GM18909 (cell line): ENCODE measurements around the gene ARHGAP4.

Source experiments
- ATAC-seq: cut with Tn5 transposase; IDR thresholded peaks from one replicate; pipeline ENCODE4 v1.9.1; 2021; ENCODE audit warnings: mild to moderate bottlenecking; ENCODE audit not compliant: unreplicated experiment, poor library complexity

ARHGAP4 gene

DNA sequence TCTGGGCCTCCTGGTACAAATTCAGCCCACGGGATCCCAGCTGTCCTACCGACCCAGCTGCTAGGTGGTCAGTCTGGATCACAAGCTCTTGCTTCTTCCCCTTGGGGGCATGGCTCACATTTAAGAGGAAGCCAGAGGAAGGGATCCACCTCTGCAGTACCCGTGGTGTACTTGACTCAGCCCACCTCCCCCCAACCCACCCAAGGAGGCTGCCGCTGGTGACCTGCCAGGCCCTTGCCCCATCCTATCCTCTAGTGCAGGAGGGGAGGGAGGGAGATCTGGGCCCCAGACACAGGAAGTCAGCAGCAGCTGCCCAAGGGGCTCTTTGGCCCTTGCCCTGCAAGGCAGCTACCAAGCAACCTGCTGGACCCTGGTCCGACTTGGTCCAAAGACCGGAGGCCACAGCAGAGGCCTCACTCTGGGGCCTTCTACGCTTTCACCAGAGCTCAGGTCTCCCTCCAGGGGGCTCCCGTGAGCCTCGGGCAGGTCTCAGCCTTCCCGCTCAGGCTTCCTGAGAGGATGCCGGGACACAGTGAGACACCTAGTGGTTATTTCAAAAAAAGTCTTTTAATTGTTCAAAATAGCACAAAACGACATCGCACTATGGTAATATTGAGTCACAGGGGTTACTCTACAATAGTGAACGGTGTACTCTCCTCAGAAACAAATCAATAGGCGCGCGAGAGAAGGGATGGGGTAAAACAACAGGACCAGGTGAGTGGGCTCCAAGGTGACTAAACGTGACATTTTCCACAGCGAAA lies 21.1 kb upstream of the ARHGAP4 start:
- ATAC-seq: peak; percentile 79

DNA sequence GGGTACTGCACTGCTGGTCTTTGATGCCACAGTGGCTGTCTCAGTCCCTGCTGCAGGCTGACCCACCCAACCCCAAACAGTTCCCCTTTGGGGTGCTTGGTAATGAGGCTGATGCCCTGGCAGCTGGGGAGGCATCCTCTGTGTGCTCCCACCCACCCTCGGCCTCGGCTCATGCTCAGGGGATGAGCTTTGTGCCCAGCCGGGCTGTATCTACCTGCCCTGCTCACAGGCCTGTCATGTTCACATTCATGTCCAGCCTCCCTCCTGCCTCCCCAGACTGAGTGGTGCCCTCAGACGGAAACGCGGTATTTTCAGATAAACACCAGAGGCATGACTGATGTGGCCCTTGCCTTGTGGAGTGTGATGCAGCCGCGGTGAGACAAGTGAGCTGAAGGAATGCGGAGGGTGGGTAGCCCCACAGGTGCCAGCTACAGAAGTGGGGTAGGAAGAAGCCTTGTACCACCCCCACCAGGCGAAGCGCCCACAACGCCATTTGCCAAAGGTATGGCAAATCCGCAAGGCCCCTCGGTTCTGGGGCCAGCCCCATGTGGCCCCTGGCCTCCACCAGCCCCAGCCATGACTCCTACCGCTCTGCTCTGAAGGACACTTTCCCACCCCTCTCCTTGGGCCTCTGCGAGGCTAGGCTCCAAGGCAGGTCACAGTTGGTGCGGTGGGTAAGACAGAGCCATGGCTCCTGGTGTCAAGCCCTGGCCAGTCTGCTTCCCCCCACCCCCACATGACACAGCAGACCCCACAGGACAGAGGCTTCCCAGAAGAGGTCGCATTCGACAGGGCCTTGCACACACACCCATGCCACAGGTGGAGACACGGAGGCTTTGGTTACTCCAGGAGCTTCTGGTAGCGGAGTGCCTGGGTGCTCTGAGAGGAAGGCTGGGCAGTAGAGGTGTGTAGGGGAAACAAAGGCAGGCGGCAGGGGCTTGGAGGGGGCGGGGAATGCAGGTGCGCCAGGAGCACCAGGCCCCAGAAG lies 20.2 kb upstream of the ARHGAP4 start:
- ATAC-seq: no peak

DNA sequence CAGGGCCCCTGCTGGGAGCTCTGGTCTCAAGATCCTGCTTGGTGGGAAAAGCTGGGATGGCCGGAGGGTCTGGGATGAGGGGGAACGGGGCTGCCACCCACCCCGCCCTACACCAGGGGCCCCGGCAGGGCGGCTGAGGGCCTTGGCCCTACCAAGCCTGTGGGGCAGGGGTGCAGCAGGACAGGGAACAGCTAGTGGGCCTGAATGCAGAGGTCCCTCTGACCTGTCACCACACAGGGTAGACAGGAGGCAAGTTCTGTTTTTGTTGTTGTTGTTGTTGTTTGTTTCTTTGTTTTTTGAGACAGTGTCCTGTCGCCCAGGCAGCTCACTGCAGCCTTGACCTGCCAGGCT lies 18.7 kb upstream of the ARHGAP4 start:
- ATAC-seq: no peak

DNA sequence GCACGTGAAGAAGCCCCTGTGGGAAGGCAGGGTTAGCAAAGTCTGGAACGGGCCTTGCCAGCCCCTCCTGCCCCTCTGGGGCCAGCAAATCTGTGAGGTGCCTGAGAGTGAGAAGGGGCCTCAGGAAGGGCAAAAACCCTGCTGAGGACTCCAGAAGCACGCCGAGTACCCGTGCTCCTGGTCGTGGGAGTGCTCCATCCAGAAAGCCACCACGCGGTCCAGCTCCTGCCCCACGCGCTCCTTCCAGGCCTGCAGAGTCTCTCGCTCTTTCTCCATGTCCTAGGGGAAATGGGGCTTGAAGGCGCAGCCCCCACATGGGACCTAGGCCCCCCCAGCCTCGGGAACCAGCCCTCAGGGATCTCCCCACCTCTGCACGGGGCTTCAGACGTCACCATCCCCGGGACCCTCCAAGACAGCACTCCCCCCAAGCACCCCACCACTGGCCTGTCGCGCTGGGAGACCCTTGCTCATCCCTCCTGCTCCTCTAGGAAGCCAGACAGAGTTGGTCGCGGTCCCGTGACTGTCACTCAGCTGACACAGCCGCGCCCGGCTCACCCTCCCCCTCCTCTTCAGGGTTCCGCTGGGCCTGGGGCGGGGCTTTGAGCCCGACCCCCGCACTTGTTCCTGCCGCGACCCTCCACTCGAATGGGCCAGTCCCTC lies 18.2 kb upstream of the ARHGAP4 start, which contains the start of gene RENBP:
Gene RENBP, minus strand, starts transcription at position 504 of the 660 bp plus-strand sequence. Its CDS starts 33 bp downstream, at position 471.
- ATAC-seq: no peak

DNA sequence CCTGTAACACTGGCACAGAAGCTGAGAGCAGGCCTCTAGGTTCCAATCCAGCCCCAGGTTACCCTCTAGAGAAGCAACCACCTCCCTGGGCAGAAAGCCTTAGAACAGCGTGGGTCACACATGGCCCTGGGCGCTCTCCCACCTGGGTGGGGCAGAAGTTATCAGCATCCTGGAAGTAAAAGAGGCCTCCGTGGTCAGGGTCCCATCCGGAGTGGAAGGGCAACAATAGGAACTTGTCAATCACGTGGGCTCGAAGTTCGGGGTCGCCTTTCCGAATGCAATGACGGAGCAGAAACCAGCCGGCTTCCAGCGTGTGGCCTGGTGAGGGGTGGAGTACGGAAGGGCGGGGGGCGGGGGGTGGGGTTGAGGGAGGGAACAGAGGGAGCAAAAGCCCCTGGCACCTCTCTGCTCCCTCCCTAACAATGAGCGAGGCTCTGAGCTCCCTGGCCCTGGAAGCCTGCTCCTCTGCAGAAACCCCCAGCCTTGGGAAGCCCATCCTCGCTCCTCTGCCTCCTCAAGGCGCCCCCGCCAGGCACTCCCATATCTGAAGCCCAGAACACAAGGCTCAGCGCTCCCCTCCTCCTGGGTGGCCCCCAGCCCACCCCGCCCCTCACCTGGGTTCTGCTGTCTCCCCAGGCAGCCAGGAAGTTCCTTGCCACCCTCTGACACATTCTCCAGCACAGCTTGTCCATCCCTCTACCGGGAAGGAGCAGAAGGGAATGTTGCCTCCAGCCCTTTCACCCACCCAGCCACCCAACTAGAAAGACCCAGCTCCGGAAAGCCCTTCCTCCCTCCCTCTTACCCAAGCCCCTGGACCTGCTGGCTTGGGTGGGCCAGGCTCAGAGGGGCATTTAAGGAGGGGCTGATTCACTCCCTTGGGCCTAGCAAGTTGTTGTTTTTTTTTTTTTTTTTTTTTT lies 15.5 kb upstream of the ARHGAP4 start:
- ATAC-seq: no peak

DNA sequence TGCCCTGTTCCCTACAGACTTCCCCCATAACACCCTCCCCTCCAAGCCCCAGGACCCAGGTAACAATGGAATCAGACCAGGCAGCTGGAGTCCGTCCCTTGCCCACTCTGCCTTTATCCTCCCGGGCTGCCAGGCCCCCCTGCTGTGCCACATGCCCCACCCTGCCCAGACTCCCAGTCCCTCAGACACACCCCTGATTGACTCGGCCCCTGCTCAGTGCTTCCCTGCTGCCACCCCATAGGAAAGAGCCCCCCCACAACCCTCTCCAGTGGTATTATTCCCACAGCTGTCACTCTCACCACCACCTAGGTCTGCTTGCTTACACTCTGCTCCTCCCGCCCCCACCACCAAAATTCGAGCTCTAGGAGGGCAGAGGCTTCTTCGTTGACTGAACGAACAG lies 13.5 kb upstream of the ARHGAP4 start:
- ATAC-seq: no peak

DNA sequence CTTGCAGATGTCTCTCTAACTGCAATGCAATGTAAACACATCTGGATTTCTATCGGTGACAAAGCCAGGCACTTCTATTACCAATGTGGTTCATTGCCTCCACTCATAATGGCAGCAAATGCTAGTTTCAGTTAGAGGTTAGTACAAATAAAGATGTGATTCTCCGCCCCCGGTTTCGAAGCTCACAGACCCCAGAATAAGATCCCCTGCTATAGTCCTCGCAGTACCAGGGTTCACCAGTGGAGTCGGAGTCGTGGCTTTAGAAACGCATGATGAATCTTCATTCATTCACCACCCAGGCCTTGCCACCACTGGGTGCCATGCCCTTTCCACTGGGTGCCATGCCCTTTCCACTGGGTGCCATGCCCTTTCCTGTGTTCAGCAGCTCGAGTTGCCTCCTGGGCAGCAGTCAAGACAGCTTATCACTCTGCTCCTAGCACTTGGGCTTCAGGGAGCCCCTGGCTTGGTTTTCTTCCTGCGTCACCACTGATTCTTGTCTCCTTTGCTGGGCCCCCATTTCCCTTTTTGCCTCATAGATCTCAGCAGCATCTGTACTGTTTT lies 12.2 kb upstream of the ARHGAP4 start:
- ATAC-seq: no peak

DNA sequence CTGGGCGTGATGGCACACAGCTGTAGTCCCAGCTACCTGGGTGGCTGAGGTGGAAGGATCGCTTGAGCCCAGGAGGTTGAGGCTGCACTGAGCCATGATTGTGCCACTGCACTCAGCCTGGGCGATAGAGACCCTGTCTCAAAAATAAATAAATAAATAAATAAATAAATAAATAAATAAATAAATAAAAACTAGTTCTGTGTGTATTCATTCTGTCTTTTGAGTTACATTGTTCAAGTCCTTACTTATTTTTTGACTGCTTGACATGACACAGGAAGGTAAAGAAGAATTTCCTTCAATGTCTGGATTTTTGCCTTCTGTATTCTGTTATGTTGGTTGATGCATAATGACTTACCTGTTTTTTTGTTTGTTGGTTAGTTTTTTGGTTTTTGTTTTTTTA lies 11.0 kb upstream of the ARHGAP4 start:
- ATAC-seq: no peak

DNA sequence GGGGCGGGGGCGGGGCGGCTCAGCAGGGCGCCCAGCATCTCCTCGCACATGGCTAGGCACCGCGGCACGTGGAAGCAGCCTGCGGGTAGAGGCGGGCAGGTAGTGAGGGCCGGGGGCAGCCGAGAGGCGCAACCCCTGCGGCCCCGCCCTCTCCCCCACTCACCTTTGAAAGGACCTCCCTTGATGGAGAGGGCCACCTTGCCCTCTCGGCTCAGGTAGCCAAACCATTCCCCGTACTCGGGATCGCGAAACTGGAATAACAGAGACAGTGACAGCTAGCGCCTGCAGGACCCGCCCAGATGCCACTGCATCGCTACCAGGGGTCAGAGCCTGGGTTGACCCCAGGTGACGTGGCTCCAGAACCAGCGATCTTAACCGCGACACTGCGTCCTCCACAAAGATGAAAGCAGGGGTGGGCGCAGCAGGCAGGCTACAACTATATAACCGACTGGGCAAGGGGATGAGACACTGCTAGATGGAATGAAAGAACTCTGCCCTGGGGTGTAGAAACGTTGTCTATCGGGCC lies 9.3 kb upstream of the ARHGAP4 start:
- ATAC-seq: no peak

DNA sequence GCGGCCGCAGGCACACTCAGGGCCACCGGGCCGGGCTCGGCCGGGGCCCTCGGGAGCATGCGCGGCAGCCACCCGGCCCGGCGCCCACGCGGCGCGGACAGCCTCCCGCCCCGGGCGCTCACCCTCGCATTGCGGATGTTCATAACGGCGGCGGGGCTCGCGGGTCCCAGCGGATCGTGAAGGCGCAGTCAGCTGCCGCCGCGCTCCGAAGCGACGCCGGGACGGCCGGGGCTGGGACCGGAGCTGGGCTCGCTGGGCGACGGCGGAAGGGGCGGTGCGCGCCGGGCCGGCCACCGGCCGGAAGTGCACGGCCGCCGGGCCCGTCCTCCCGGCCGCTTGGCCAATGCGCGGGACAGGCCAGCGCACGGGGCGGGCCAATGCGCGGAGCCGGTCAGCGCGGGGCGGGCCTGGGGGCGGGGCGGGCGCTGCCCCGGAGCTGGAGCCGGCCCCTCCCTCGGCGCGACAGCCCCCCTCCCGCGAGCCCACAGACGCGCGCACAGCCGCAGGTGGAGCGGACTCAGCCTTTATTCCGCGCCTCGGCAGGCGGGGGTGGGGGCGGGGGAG lies 8.8 kb upstream of the ARHGAP4 start, which contains the start of gene NAA10:
Gene NAA10, minus strand, starts transcription at position 276 of the 564 bp plus-strand sequence. Its CDS starts 133 bp downstream, at position 143.
- ATAC-seq: peak; percentile 81

DNA sequence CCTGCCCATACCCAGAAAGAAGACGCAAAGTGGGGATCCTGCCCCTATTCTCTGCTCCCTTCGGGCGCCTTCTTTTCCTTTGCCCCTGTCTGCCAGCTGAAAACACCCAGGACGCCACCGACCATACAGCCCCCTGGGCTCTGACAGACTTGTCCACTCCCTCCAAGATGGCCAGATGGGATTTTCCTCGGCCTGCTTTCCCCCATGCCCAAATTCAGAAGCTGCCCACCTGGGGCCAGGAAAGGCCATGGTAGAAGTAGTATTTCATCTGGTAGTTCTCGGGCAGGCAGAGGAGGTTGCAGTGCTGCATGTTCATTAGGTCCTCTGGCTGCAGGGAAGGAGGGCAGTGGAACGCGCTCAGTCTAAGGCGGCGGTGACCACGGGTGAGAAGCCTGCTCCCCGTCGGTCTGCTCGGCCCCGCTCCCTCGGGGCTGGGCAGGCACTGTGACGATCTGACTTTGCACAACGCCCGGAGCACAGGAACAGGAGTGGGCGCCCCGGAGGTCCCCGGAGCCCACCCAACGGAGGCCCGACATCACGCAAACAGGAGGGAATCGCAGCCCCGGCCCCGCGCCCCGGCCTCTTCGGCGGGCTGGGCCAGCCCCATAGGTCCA lies 8.2 kb upstream of the ARHGAP4 start:
- ATAC-seq: no peak

DNA sequence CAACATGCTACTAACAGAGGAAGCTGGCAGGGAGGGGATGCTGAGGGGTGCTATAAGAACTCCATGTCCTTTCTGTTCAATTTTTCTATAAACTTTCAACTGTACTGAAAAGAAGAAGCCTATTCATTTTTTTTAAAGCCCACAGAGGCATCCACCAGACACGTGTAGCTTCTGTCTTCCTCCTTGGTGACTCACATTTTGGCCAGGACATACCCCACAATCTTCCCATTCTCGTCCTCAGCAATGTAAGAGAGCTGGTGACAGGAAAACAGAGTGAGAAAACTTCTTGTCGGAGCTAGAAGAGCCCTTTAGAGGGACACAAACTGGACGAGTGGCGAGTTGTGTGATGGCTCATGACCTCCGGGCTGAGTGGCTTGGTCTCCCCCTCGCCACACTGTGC lies 7.7 kb upstream of the ARHGAP4 start:
- no peak for ATAC-seq

DNA sequence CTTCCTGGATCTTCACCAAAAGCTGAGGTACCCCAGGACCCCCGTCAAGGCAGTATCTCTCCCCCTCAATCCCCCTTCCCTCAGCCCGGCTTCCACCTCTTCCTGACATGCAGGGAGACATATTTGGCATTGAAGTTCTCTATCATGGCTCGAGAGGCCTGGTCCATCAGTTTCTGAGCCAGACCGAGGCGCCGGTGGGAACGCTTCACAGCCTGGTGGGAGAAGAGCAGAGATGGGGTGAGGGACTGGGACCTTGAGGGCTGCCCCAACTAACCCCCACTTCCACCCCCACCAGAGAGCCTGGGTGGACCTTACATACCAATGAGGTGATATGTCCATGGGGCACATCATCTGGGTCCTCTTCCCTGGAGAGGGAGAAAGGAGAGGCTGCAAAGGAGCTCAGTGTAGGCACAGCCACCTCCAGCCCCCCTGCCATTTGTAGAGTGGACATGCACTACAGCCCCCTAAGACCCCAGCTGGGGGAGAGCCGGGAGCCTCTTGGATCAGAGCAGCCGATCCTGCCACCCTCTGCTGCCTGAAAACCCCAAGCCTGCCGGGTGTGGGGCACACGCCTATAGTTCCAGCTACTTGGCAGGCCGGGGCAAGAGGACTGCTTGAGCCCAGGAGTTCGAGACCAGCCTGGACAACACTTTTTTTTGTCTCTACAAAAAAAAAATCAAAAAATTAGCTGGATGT lies 6.3 kb upstream of the ARHGAP4 start:
- no peak for ATAC-seq

DNA sequence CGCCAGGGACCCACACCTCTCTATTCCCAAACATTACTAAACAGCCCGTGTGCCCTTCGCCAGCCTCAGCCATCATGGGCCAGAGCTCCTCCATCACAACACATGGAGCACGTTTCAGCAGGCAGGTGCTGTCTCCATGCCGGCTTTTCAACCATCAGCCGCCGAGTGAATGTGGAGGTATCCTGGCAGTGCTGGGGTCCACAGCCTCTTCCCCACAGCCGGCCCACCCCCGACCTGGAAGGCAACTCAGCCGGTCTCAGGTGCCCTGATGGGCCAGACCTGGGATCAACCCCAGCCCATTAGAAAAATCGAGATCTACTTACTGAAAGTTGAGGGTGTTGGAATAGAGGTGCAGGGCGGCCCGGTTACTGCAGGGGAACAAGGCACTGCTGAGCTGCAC lies 5.7 kb upstream of the ARHGAP4 start:
- ATAC-seq: no peak

DNA sequence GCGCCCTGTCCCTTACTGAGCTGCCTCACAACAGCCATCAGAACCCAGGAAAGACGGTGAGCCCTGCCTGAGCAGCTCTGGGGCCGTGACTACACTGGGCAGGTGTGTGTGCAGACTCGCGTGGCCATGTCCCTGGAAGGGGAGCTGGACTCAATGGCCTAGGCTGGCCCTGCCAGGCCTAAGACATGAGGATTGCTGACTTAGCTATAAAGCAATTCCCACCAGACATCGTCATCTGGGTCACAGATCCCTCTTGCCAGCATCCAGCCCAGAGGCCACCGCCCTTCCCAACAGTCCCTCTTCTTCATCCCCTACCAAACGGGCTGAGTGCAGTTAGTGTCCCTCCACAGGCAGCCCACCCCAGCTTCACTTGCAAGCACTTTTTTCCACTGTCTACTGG lies 5.1 kb upstream of the ARHGAP4 start:
- ATAC-seq: no peak

DNA sequence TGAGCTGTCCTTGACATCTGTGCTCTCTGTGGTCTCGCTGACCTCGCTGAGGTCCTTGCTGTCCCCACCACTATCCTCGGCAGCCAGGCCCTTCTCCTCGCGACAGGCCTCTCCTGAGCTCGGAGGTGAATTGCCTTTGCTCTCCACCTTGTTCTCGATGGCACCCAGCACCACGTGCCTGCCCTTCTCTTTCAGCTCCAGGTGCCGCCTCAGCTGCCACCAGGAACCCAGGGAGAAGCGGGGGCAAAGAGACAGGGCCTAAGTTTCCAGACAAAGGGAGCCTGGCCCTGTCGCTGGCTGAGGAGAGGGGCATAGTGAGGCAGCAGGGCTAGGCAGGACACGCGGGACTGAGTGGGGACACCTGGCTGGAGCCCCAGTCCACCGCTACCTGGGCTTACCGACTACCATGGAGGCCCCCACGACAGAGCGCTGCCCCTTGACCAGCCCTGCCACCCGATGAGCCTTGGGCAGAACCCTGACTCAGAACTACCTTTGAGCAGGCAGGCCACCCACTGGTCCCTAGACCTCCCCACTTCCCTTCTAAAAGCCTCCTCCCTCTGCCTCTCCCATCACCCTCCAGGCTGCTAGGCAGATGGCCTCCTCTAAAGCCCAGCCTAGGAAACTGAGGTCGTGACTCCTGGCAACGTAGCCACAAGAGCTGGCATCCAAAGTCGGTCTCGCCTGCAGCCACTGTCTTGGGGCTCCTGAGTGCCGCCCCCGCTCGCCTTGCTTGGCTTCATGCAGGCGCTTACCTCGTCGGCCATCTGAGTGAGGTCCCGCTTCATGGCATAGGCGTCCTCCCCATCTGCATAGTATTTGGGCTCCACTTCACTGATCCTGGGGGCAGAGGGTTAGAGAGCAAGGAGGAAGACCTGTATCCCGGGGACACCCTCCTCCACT lies 4.2 kb upstream of the ARHGAP4 start:
- no peak for ATAC-seq

DNA sequence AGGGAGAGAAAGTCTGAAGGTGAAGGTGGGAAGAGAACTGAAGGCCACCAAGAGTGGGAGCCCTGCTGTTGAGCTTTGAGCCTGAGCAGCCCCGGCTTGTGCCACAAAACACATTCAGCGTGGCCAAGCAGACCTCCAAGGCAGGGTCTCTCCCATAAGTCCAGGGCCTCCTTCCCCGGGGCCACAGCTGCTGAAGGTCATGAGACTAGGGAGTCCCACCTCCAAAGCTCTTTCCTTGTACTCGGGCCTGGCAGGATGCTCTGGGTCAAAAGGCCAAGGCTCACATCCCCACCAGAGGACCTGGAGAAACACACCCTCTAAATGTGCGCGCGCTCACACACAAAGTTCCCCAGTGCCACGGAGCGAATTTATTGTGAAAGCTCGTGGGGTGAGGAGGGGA lies 3.5 kb upstream of the ARHGAP4 start:
- no peak for ATAC-seq
